PC-3 (cell line): ENCODE results near the gene NEURL1B. TPM values are rescaled to one million over a fixed set of nuclear protein-coding genes. Genes with fewer than 3 reads are reported as not detected.
A peak's percentile ranks its signal among the peaks of the same experiment; 100 is the strongest.

Experiments
- ATAC-seq: fragments of 200-7000 bp; cut with Tn5 transposase; 2 replicates; pipeline ENCODE4 v1.9.1; 2020; ENCODE audit warnings: mild to moderate bottlenecking, moderate library complexity
- BruUV-seq: library from RNA; stranded (reverse); fragments of 400-500 nt; replicated peaks from 2 replicates; lab custom pipeline; 2021; lab: Mats Ljungman, UMichigan
- CTCF ChIA-PET: fragments of 300-600 bp; sonication (Branson Sonifier 250); formaldehyde crosslinking; loops from one replicate; lab custom pipeline; 2022; ENCODE audit warnings: antibody characterized with exemption; lab: Charles Lee
- POLR2A ChIA-PET: fragments of 300-600 bp; sonication (Branson Sonifier 250); formaldehyde crosslinking; loops from one replicate; lab custom pipeline; 2022; ENCODE audit warnings: antibody characterized with exemption; ENCODE audit not compliant: unreplicated experiment; lab: Charles Lee
- DNase-seq: peaks from one replicate; pipeline ENCODE4 v3.0.0-alpha.2; 2015
- H2AFZ ChIP-seq: fragments of 300-600 bp; sonication (generic); 2 replicates; pipeline ENCODE4 v1.6.0; 2016; ENCODE audit warnings: antibody characterized with exemption, low read length
- H3F3A ChIP-seq: fragments of 300-600 bp; sonication (generic); one replicate; pipeline ENCODE4 v1.6.0; 2017; ENCODE audit warnings: antibody characterized with exemption, low read length, control low read depth, mild to moderate bottlenecking; ENCODE audit not compliant: unreplicated experiment
- H3K27ac ChIP-seq: fragments of 300-600 bp; sonication (generic); 2 replicates; pipeline ENCODE4 v1.5.1; 2016; ENCODE audit warnings: mild to moderate bottlenecking, low read length
- H3K27me3 ChIP-seq: fragments of 300-600 bp; sonication (generic); 2 replicates; pipeline ENCODE4 v1.6.1; 2016; ENCODE audit warnings: low read length, mixed read lengths
- H3K36me3 ChIP-seq: fragments of 300-600 bp; sonication (generic); 2 replicates; pipeline ENCODE4 v1.6.1; 2016; ENCODE audit warnings: low read depth, mixed run types, low read length, mixed read lengths
- H3K4me1 ChIP-seq: fragments of 300-600 bp; sonication (generic); 2 replicates; pipeline ENCODE4 v1.5.1; 2016; ENCODE audit warnings: low read length; ENCODE audit not compliant: insufficient read depth
- H3K4me2 ChIP-seq: fragments of 300-600 bp; sonication (generic); 2 replicates; pipeline ENCODE4 v1.6.0; 2016; ENCODE audit warnings: low read length
- H3K4me3 ChIP-seq: fragments of 300-600 bp; sonication (generic); 2 replicates; pipeline ENCODE4 v1.5.1; 2016; ENCODE audit warnings: mild to moderate bottlenecking, low read length, mixed read lengths
- H3K79me2 ChIP-seq: fragments of 300-600 bp; sonication (generic); 2 replicates; pipeline ENCODE4 v1.6.1; 2017; ENCODE audit warnings: low read length, mixed read lengths
- H3K9ac ChIP-seq: fragments of 300-600 bp; sonication (generic); 2 replicates; pipeline ENCODE4 v1.6.0; 2016; ENCODE audit warnings: mild to moderate bottlenecking, low read length
- H3K9me2 ChIP-seq: fragments of 300-600 bp; sonication (generic); replicated peaks from 2 replicates; pipeline ENCODE4 v1.6.1; 2016; ENCODE audit warnings: mixed run types, low read length, mixed read lengths
- H3K9me3 ChIP-seq: fragments of 300-600 bp; sonication (generic); 2 replicates; pipeline ENCODE4 v1.6.1; 2016; ENCODE audit warnings: low read length, mixed read lengths
- H4K20me1 ChIP-seq: fragments of 300-600 bp; sonication (generic); 2 replicates; pipeline ENCODE4 v1.6.1; 2016; ENCODE audit warnings: low read length, mixed read lengths
- EZH2 ChIP-seq: fragments of 300-600 bp; sonication (generic); IDR thresholded peaks from one replicate; pipeline ENCODE4 v1.6.1; 2017; ENCODE audit warnings: antibody characterized with exemption, mild to moderate bottlenecking, low read length; ENCODE audit not compliant: unreplicated experiment
- EZH2phosphoT487 ChIP-seq: fragments of 300-600 bp; sonication (generic); IDR thresholded peaks from 2 replicates; pipeline ENCODE4 v1.6.1; 2018; ENCODE audit warnings: mild to moderate bottlenecking, antibody characterized with exemption, low read length, borderline replicate concordance
- intact Hi-C: fragments of 100-400 bp; cut with micrococcal nuclease; formaldehyde crosslinking; loops from 2 replicates; pipeline ENCODE4 v1.9.0; 2023
- total RNA-seq: library from RNA; depleted of rRNA; stranded (reverse); fragments of >200 nt; gene quantifications from 2 replicates; pipeline ENCODE4 v1.2.3, GENCODE V29; 2014
- TF ChIP-seq, protein P1 (sequence below): fragments of 300-600 bp; sonication (generic); conservative IDR thresholded peaks from 2 replicates; pipeline ENCODE4 v1.5.1; 2017; ENCODE audit warnings: antibody characterized with exemption, low read depth, mild to moderate bottlenecking, low read length

The NEURL1B gene
- total RNA-seq, 1 experiment from 2014 or later: 0.95 TPM

DNA sequence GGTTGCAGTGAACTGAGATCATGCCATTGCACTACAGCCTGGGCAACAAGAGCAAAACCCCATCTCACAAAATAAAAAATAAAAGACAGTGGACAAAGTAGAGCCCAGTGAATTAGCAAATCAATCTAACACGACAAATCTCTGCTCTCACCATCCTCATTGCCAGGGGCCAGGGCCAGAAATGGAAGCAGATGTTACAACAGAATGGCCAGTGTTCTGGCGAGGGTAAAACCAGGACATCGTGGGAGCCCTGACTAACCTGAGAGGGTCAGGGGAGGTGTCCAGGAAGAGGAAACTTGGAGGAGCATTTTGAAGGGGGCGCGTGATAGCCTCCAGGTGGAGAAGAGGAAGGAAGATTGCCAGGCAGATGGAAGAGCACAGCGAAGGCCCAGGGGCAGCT, 58.4 kb downstream of the NEURL1B start:
- Histone ChIP-seq H3K27ac (no peak overlapping the region), H4K20me1 (no peaks in the 10 kb centered on the region), H3K4me2 (no peak overlapping the region), H3K4me3 (no peak overlapping the region), H3F3A (no peaks in the 10 kb centered on the region), H3K79me2 (no peaks in the 10 kb centered on the region), H2AFZ (no peak overlapping the region), H3K9ac (no peak overlapping the region), H3K4me1 (0 out of 2 replicates have a peak, but pooled peaks cover 5% of the 10 kb centered on the region), H3K9me3 (no peaks in the 10 kb centered on the region), H3K27me3 (peaks cover 15% of the 10 kb centered on the region), H3K9me2 (no peaks in the 10 kb centered on the region), H3K36me3 (no peaks in the 10 kb centered on the region)
- POLR2A ChIA-PET: no interaction called here
- CTCF ChIA-PET: no interaction called here
- intact Hi-C loops: loop anchor here (5.0 kb wide), 2 partner anchors 47 to 237 kb away; no protein-coding TSS in a partner anchor
- ATAC-seq (no peak), DNase-seq (no peak)
- no TSS peak for BruUV-seq
- TF ChIP-seq EZH2: no peak
- TF ChIP-seq, protein P1, sequence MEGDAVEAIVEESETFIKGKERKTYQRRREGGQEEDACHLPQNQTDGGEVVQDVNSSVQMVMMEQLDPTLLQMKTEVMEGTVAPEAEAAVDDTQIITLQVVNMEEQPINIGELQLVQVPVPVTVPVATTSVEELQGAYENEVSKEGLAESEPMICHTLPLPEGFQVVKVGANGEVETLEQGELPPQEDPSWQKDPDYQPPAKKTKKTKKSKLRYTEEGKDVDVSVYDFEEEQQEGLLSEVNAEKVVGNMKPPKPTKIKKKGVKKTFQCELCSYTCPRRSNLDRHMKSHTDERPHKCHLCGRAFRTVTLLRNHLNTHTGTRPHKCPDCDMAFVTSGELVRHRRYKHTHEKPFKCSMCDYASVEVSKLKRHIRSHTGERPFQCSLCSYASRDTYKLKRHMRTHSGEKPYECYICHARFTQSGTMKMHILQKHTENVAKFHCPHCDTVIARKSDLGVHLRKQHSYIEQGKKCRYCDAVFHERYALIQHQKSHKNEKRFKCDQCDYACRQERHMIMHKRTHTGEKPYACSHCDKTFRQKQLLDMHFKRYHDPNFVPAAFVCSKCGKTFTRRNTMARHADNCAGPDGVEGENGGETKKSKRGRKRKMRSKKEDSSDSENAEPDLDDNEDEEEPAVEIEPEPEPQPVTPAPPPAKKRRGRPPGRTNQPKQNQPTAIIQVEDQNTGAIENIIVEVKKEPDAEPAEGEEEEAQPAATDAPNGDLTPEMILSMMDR: no peak
- TF ChIP-seq EZH2phosphoT487: no peak

DNA sequence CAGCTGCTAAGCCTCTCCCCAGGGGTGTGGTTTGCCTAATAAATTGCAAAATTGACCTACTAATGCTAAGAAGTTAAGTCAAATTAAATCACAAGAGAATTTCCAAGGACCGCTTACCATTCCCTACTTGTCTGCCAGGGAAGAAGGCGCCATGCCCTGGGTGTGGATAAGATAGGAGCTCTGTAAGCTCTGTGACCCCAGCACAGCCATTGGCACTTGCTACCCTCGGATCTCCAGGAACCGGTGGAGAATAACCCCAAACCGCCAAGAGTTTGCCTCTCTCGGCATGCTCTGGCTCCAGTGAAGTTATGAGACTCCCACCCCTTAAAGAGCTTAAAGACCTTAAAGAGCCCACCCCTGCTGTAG, 58.9 kb downstream of the NEURL1B start:
- POLR2A ChIA-PET: no interaction called here
- H3K4me1 ChIP-seq: 0 out of 2 replicates have a peak, but pooled peaks cover 5% of the 10 kb centered on the region
- H3K27ac ChIP-seq: no peak overlapping the region
- H3K4me2 ChIP-seq: no peak overlapping the region
- no peaks in the 10 kb centered on the region for H3K9me3 ChIP-seq
- no peak for ATAC-seq
- no peak overlapping the region for H3K4me3 ChIP-seq
- H3K27me3 ChIP-seq: peaks cover 15% of the 10 kb centered on the region
- intact Hi-C loops: loop anchor here (5.0 to 10.0 kb wide), 4 partner anchors 48 to 1615 kb away; partner anchors contain the start of gene BNIP1
- H2AFZ ChIP-seq: no peak overlapping the region
- H4K20me1 ChIP-seq: no peaks in the 10 kb centered on the region
- no peak for DNase-seq
- no peaks in the 10 kb centered on the region for H3K79me2 ChIP-seq
- TF ChIP-seq EZH2phosphoT487: no peak
- TF ChIP-seq EZH2: no peak
- TF ChIP-seq, protein P1: no peak
- H3F3A ChIP-seq: no peaks in the 10 kb centered on the region
- no peaks in the 10 kb centered on the region for H3K36me3 ChIP-seq
- H3K9me2 ChIP-seq: no peaks in the 10 kb centered on the region
- no peak overlapping the region for H3K9ac ChIP-seq
- CTCF ChIA-PET: no interaction called here
- BruUV-seq: no TSS peak

DNA sequence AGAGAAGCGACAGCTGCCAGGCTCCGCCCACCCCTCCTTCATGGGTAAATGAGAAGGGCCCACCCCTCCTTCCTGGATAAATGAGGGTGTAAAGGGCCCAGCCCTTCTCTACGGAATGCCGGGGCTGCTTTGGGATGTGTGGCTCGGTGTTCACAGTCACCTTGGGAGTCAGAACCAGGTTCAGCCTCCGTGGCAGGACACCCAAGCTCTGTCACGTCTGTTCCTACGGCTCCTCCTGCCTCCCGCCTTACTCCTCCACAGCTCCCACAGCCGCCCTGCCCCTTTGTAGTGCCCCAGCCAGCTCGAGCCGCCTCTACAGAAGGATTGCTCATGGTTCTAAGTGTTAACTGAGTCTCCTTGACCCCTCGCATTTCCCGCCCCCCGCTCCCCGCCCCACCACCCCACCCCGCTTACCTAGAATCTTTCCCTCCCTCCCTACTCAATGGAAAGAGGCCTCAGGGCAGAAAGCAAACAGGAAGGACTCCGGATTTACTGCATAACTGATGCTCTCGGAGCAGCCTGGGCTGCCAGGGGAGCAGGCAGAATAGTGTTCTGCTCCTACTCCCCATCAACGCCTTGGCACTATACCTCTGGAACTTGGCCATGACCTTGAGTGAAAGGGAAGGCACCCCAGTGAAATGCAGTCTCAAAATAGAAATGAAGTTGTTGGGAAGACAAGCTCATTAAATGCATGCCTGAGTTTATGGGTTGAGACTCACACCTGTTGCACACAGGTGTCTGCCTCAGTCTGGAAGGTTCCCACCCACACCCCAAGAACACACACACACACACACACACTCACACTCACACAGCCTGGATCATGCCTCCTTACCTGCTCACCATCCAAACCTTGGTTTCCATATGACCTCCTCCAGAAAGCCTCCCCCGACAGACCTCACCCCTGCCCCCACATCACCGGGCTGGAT, 59.6 kb downstream of the NEURL1B start:
- no TSS peak for BruUV-seq
- ChIA-PET CTCF (no interaction called here), POLR2A (interaction anchor here (0.6 kb wide), 1 partner anchor 574 kb away, joined by 4 read pairs; no protein-coding TSS in a partner anchor)

More for the DNA sequence above, 59.6 kb downstream of the NEURL1B start:
- intact Hi-C loops: loop anchor here (10.0 kb wide), 2 partner anchors 444 to 1614 kb away; partner anchors contain the start of gene BNIP1
- TF ChIP-seq EZH2: no peak
- DNase-seq (peak; percentile 25), ATAC-seq (0 out of 2 replicates have a peak, but pooled peaks have one; percentile 9)
- H3K9me2 ChIP-seq: no peaks in the 10 kb centered on the region
- no peak overlapping the region for H3K4me3 ChIP-seq
- no peaks in the 10 kb centered on the region for H3K9me3 ChIP-seq
- no peaks in the 10 kb centered on the region for H4K20me1 ChIP-seq
- peaks cover 15% of the 10 kb centered on the region for H3K27me3 ChIP-seq
- H3K27ac ChIP-seq: no peak overlapping the region
- H3K79me2 ChIP-seq: no peaks in the 10 kb centered on the region
- no peak overlapping the region for H3K4me2 ChIP-seq
- H3K36me3 ChIP-seq: no peaks in the 10 kb centered on the region
- H3K4me1 ChIP-seq: 0 out of 2 replicates have a peak, but pooled peaks cover 5% of the 10 kb centered on the region
- H3K9ac ChIP-seq: no peak overlapping the region
- H3F3A ChIP-seq: no peaks in the 10 kb centered on the region
- H2AFZ ChIP-seq: no peak overlapping the region
